Mesendoderm (in vitro differentiated cells): ENCODE results near the gene DUT.

Source experiments
- DNase-seq: peaks from one replicate; pipeline ENCODE4 v3.0.0; 2013
- H2AK5ac ChIP-seq: 2 replicates; pipeline ENCODE4 v1.6.1; 2013; ENCODE audit warnings: low read length, inconsistent platforms
- H2BK120ac ChIP-seq: 2 replicates; pipeline ENCODE4 v1.6.1; 2013; ENCODE audit warnings: low read depth, mild to moderate bottlenecking, low read length, moderate library complexity, mixed read lengths
- H2BK15ac ChIP-seq: replicated peaks from 2 replicates; pipeline ENCODE4 v1.6.1; 2013; ENCODE audit warnings: low read depth, mild to moderate bottlenecking, moderate library complexity
- H2BK5ac ChIP-seq: 2 replicates; pipeline ENCODE4 v1.6.1; 2013; ENCODE audit warnings: low read length, inconsistent platforms
- H3K18ac ChIP-seq: 2 replicates; pipeline ENCODE4 v1.6.1; 2013; ENCODE audit warnings: mild to moderate bottlenecking, low read length, mixed read lengths
- H3K23ac ChIP-seq: one replicate; pipeline ENCODE4 v1.6.1; 2013; ENCODE audit warnings: low read length
- H3K27ac ChIP-seq: 2 replicates; pipeline ENCODE4 v1.5.1; 2013; ENCODE audit warnings: low read depth, mild to moderate bottlenecking, inconsistent platforms, low read length, moderate library complexity
- H3K27me3 ChIP-seq: 2 replicates; pipeline ENCODE4 v1.6.1; 2013; ENCODE audit warnings: low read length, control low read depth, mild to moderate bottlenecking, inconsistent platforms; ENCODE audit not compliant: insufficient read depth, poor library complexity
- H3K36me3 ChIP-seq: 2 replicates; pipeline ENCODE4 v1.6.1; 2013; ENCODE audit warnings: low read length, inconsistent platforms; ENCODE audit not compliant: control insufficient read depth, insufficient read depth
- H3K4ac ChIP-seq: one replicate; pipeline ENCODE4 v1.6.1; 2013; ENCODE audit warnings: low read depth, mild to moderate bottlenecking, low read length, moderate library complexity
- H3K4me1 ChIP-seq: 2 replicates; pipeline ENCODE4 v1.6.1; 2013; ENCODE audit warnings: low read depth, low read length, inconsistent platforms; ENCODE audit not compliant: control insufficient read depth
- H3K4me2 ChIP-seq: 2 replicates; pipeline ENCODE4 v1.6.1; 2013; ENCODE audit warnings: low read length
- H3K4me3 ChIP-seq: 2 replicates; pipeline ENCODE4 v1.5.1; 2013; ENCODE audit warnings: mild to moderate bottlenecking, low read length
- H3K56ac ChIP-seq: one replicate; pipeline ENCODE4 v1.6.1; 2013; ENCODE audit warnings: low read length
- H3K79me1 ChIP-seq: 2 replicates; pipeline ENCODE4 v1.6.1; 2013; ENCODE audit warnings: low read length, inconsistent platforms
- H3K79me2 ChIP-seq: 2 replicates; pipeline ENCODE4 v1.6.1; 2013; ENCODE audit warnings: mild to moderate bottlenecking, low read length; ENCODE audit not compliant: control insufficient read depth, insufficient read depth
- H3K9ac ChIP-seq: 2 replicates; pipeline ENCODE4 v1.6.1; 2013; ENCODE audit warnings: low read length, inconsistent platforms
- H4K5ac ChIP-seq: one replicate; pipeline ENCODE4 v1.6.1; 2013; ENCODE audit warnings: low read length
- H4K8ac ChIP-seq: one replicate; pipeline ENCODE4 v1.6.1; 2013; ENCODE audit warnings: low read depth, mild to moderate bottlenecking, control low read depth, low read length, moderate library complexity
- WGBS: extraction: QIAGEN DNeasy Blood & Tissue Kit; methylation state at CpG from one replicate; pipeline ENCODE4 v1.1.7; 2013; ENCODE audit warnings: low lambda C conversion rate, missing lambda C conversion rate; ENCODE audit not compliant: insufficient coverage; ENCODE audit errors: extremely low coverage; 5-methylcytosine and 5-hydroxymethylcytosine counted together

The DUT gene

GRCh38 chr15:48373821-48374451 lies 42.7 kb downstream of the DUT start:
- no CpG with 5 or more reads among the region's 10 CpGs for WGBS
- H3K4me1 ChIP-seq = no peaks in the 10 kb centered on the region
- H3K27me3 ChIP-seq = no peaks in the 10 kb centered on the region
- no peak overlapping the region for H2BK120ac ChIP-seq
- H3K4me2 ChIP-seq = no peak overlapping the region
- no peak overlapping the region for H4K8ac ChIP-seq
- no peak for DNase-seq
- H3K18ac ChIP-seq = no peak overlapping the region
- no peak overlapping the region for H3K56ac ChIP-seq
- no peak overlapping the region for H3K23ac ChIP-seq
- H3K79me2 ChIP-seq = no peaks in the 10 kb centered on the region
- no peak overlapping the region for H3K27ac ChIP-seq
- no peak overlapping the region for H2BK5ac ChIP-seq
- no peak overlapping the region for H4K5ac ChIP-seq
- H3K4me3 ChIP-seq = no peak overlapping the region
- no peak overlapping the region for H3K9ac ChIP-seq
- H3K4ac ChIP-seq = no peak overlapping the region
- H3K79me1 ChIP-seq = no peaks in the 10 kb centered on the region
- no peak overlapping the region for H2BK15ac ChIP-seq
- H2AK5ac ChIP-seq = no peak overlapping the region
- H3K36me3 ChIP-seq = no peaks in the 10 kb centered on the region

- H4K5ac ChIP-seq = no peak overlapping the region
- no peaks in the 10 kb centered on the region for H3K4me1 ChIP-seq
- H4K8ac ChIP-seq = no peak overlapping the region
- H3K4me2 ChIP-seq = no peak overlapping the region
- H3K27me3 ChIP-seq = no peaks in the 10 kb centered on the region
- no peak overlapping the region for H3K56ac ChIP-seq
- H3K23ac ChIP-seq = no peak overlapping the region
- H2AK5ac ChIP-seq = no peak overlapping the region
- no peak for DNase-seq
- no peak overlapping the region for H3K9ac ChIP-seq
- H3K4ac ChIP-seq = no peak overlapping the region
- no peak overlapping the region for H2BK120ac ChIP-seq
- H2BK5ac ChIP-seq = no peak overlapping the region
- H3K27ac ChIP-seq = no peak overlapping the region
- no peak overlapping the region for H2BK15ac ChIP-seq
- no peaks in the 10 kb centered on the region for H3K79me2 ChIP-seq
- no peak overlapping the region for H3K18ac ChIP-seq
- no peaks in the 10 kb centered on the region for H3K36me3 ChIP-seq
- H3K4me3 ChIP-seq = no peak overlapping the region
- no peaks in the 10 kb centered on the region for H3K79me1 ChIP-seq
- no CpG with 5 or more reads among the region's 3 CpGs for WGBS
These were observed 43.2 kb downstream of the DUT start for GRCh38 chr15:48374472-48374871.

DNA sequence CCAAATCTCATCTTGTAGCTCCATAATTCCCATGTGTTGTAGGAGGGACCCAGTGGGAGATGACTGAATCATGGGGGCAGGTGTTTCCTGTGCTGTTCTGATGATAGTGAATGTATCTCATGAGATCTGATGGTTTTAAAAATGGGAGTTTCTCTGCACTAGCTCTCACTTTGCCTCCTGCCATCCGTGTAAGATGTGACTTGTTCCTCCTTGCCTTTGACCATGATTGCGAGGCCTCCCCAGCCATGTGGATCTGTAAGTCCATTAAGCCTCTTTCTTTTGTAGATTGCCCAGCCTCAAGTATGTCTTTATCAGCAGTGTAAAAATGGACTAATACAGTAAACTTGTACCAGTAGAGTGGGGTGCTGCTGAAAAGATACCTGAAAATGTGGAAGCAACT lies 44.5 kb downstream of the DUT start:
- no peak overlapping the region for H3K4me3 ChIP-seq
- DNase-seq = no peak
- no CpG with 5 or more reads among the region's 2 CpGs for WGBS
- no peaks in the 10 kb centered on the region for H3K79me1 ChIP-seq
- no peak overlapping the region for H4K8ac ChIP-seq
- no peak overlapping the region for H3K23ac ChIP-seq
- H4K5ac ChIP-seq = no peak overlapping the region
- H3K36me3 ChIP-seq = no peaks in the 10 kb centered on the region
- H2BK120ac ChIP-seq = no peak overlapping the region
- H3K79me2 ChIP-seq = no peaks in the 10 kb centered on the region
- no peak overlapping the region for H2BK15ac ChIP-seq
- H2BK5ac ChIP-seq = no peak overlapping the region
- H3K18ac ChIP-seq = no peak overlapping the region
- H3K27ac ChIP-seq = no peak overlapping the region
- no peaks in the 10 kb centered on the region for H3K27me3 ChIP-seq
- H3K4me1 ChIP-seq = no peaks in the 10 kb centered on the region
- no peak overlapping the region for H3K56ac ChIP-seq
- no peak overlapping the region for H3K4me2 ChIP-seq
- no peak overlapping the region for H2AK5ac ChIP-seq
- H3K4ac ChIP-seq = no peak overlapping the region
- H3K9ac ChIP-seq = no peak overlapping the region

- WGBS = no CpG with 5 or more reads among the region's 4 CpGs
- no peak overlapping the region for H2BK15ac ChIP-seq
These were observed 49.0 kb downstream of the DUT start for GRCh38 chr15:48380198-48380597.

DNA sequence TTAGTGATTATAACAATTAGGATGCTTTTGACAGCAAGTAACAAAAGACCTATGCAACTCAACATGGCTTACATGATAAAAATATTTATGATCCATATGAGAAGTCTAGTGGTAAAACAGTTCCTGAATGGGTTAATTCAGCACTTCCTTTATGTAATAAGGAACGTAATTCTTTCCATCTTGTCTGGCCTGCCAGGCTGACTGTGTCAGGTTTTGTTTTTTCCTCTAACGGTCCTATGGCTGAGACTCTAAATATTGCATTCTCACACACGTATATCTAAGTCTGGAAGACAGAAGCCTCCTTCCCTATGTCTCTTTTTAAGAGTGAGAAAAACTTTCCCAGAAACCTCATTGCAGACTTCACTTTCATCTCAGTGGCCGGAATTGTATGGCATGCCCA lies 50.6 kb downstream of the DUT start:
- H3K4me3 ChIP-seq = no peak overlapping the region
- H3K4ac ChIP-seq = no peak overlapping the region
- H2BK15ac ChIP-seq = no peak overlapping the region
- H4K8ac ChIP-seq = no peak overlapping the region
- H2AK5ac ChIP-seq = no peak overlapping the region
- no peak overlapping the region for H3K4me2 ChIP-seq
- no CpG with 5 or more reads among the region's 4 CpGs for WGBS
- no peak overlapping the region for H3K56ac ChIP-seq
- H3K9ac ChIP-seq = no peak overlapping the region
- no peak for DNase-seq
- no peak overlapping the region for H4K5ac ChIP-seq
- no peaks in the 10 kb centered on the region for H3K79me1 ChIP-seq
- no peaks in the 10 kb centered on the region for H3K79me2 ChIP-seq
- no peak overlapping the region for H3K23ac ChIP-seq
- H3K18ac ChIP-seq = no peak overlapping the region
- H3K27me3 ChIP-seq = no peaks in the 10 kb centered on the region
- no peaks in the 10 kb centered on the region for H3K4me1 ChIP-seq
- no peak overlapping the region for H2BK120ac ChIP-seq
- no peaks in the 10 kb centered on the region for H3K36me3 ChIP-seq
- H2BK5ac ChIP-seq = no peak overlapping the region
- no peak overlapping the region for H3K27ac ChIP-seq

More at GRCh38 chr15:48380198-48380597, 49.0 kb downstream of the DUT start:
- Histone ChIP-seq H3K79me2 (no peaks in the 10 kb centered on the region), H3K36me3 (no peaks in the 10 kb centered on the region), H2BK5ac (no peak overlapping the region), H3K23ac (no peak overlapping the region), H3K79me1 (no peaks in the 10 kb centered on the region), H3K4ac (no peak overlapping the region), H3K56ac (no peak overlapping the region), H2AK5ac (no peak overlapping the region), H3K4me2 (no peak overlapping the region), H4K5ac (no peak overlapping the region), H3K4me3 (no peak overlapping the region), H2BK120ac (no peak overlapping the region), H3K4me1 (no peaks in the 10 kb centered on the region), H3K27ac (no peak overlapping the region), H3K9ac (no peak overlapping the region), H3K18ac (no peak overlapping the region), H3K27me3 (no peaks in the 10 kb centered on the region), H4K8ac (no peak overlapping the region)
- DNase-seq = no peak

GRCh38 chr15:48383031-48383430 lies 51.8 kb downstream of the DUT start:
- no peak overlapping the region for H4K8ac ChIP-seq
- H3K4ac ChIP-seq = no peak overlapping the region
- H3K27me3 ChIP-seq = no peaks in the 10 kb centered on the region
- no peak overlapping the region for H2BK5ac ChIP-seq
- H3K4me3 ChIP-seq = no peak overlapping the region
- H2BK120ac ChIP-seq = no peak overlapping the region
- H2BK15ac ChIP-seq = no peak overlapping the region
- WGBS = no CpG with 5 or more reads among the region's 2 CpGs
- H3K36me3 ChIP-seq = no peaks in the 10 kb centered on the region
- no peak overlapping the region for H3K23ac ChIP-seq
- no peak overlapping the region for H2AK5ac ChIP-seq
- DNase-seq = no peak
- H3K27ac ChIP-seq = no peak overlapping the region
- H3K4me2 ChIP-seq = no peak overlapping the region
- no peaks in the 10 kb centered on the region for H3K79me1 ChIP-seq
- no peak overlapping the region for H3K56ac ChIP-seq
- no peaks in the 10 kb centered on the region for H3K79me2 ChIP-seq
- H3K18ac ChIP-seq = no peak overlapping the region
- no peak overlapping the region for H4K5ac ChIP-seq
- no peak overlapping the region for H3K9ac ChIP-seq
- no peaks in the 10 kb centered on the region for H3K4me1 ChIP-seq
